HG03520 (cell line): ENCODE results near the gene XPO5.
"Not testable (repeated sequence)": the region's sequence is repeated elsewhere in the genome, so short reads cannot be mapped to it uniquely, and the experiment has no call there.

Experiments used
- ATAC-seq: cut with Tn5 transposase; IDR thresholded peaks from one replicate; pipeline ENCODE4 v1.9.1; 2021; ENCODE audit warnings: mild to moderate bottlenecking, moderate library complexity; ENCODE audit not compliant: unreplicated experiment

Gene XPO5

GRCh38 chr6:43499028-43499815 lies 76.6 kb downstream of the XPO5 start:
- no peak for ATAC-seq

GRCh38 chr6:43498291-43498690 lies 77.5 kb downstream of the XPO5 start:
- ATAC-seq: not testable (repeated sequence)

GRCh38 chr6:43497689-43498088 lies 78.1 kb downstream of the XPO5 start:
- ATAC-seq: no peak

GRCh38 chr6:43497129-43497396 lies 78.8 kb downstream of the XPO5 start:
- ATAC-seq: no peak

- ATAC-seq: no peak
Observed at GRCh38 chr6:43496370-43497128, 79.3 kb downstream of the XPO5 start.

- ATAC-seq: no peak
Observed at GRCh38 chr6:43495409-43495941, 80.4 kb downstream of the XPO5 start.

- no peak for ATAC-seq
Observed at GRCh38 chr6:43494766-43495165, 81.1 kb downstream of the XPO5 start.

- no peak for ATAC-seq
Observed at GRCh38 chr6:43494321-43494720, 81.5 kb downstream of the XPO5 start.

- ATAC-seq: no peak
Observed at GRCh38 chr6:43493833-43494232, 82.0 kb downstream of the XPO5 start.

- ATAC-seq: no peak
Observed at GRCh38 chr6:43493230-43493629, 82.6 kb downstream of the XPO5 start.

GRCh38 chr6:43492673-43493072 lies 83.2 kb downstream of the XPO5 start:
- no peak for ATAC-seq

GRCh38 chr6:43491750-43492661 lies 83.8 kb downstream of the XPO5 start:
- ATAC-seq: no peak

- no peak for ATAC-seq
Observed at GRCh38 chr6:43490523-43490939, 85.3 kb downstream of the XPO5 start.

- ATAC-seq: no peak
Observed at GRCh38 chr6:43489277-43490072, 86.4 kb downstream of the XPO5 start.

GRCh38 chr6:43488667-43489276 lies 87.1 kb downstream of the XPO5 start:
- no peak for ATAC-seq

GRCh38 chr6:43481591-43482236 lies 94.1 kb downstream of the XPO5 start:
- no peak for ATAC-seq

GRCh38 chr6:43481075-43481474 lies 94.8 kb downstream of the XPO5 start:
- no peak for ATAC-seq

- ATAC-seq: peak; percentile 13
Observed at GRCh38 chr6:43478008-43478372, 97.8 kb downstream of the XPO5 start.

- ATAC-seq: peak; percentile 85
Observed at GRCh38 chr6:43477235-43478007, 98.4 kb downstream of the XPO5 start, which contains the start of gene TJAP1. Gene TJAP1, plus strand, starts transcription at chr6:43477570. Its CDS starts 21,432 bp downstream, at chr6:43499002.
